Uterus (tissue), 2 donors: ENCODE results near the gene SPDYE4.

Experiments used
- POLR2A ChIP-seq, 2 donors: fragments of 450-650 bp; IDR thresholded peaks; one replicate each; pipeline ENCODE4 v1.6.1; 2016; ENCODE audit warnings: antibody characterized with exemption in 2 of 2, mild to moderate bottlenecking in 1 of 2, moderate library complexity in 1 of 2
- TF ChIP-seq, protein P1 (sequence below), 4 experiments: fragments of 200-600 bp in 2 of 4; fragments of 450-650 bp in 2 of 4; sonication (generic) in 2 of 4; IDR thresholded peaks; one replicate each; pipeline ENCODE4 v1.5.1; 2016 to 2019; ENCODE audit warnings: antibody characterized with exemption in 4 of 4, mild to moderate bottlenecking in 2 of 4, moderate library complexity in 1 of 4

DNA sequence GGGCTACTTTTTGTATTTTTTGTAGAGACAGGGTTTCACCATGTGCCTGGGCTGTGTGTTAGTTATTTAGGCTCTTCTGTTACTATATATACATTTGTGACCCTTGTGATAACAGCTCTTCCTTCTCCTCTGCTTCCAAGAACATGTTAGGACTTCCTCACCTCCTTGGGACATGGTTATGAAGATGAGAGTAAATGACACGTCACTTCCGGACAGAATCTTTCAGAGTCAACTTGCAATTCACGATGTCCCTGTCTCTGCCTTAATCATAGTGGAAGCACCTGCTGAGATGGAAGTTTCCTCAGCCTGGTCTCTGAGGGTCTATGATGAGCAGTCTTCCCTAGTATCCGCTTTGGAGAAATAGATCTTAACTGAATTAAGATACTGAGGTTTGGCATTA is 56.6 kb downstream of the SPDYE4 start:
- TF ChIP-seq, protein P1, sequence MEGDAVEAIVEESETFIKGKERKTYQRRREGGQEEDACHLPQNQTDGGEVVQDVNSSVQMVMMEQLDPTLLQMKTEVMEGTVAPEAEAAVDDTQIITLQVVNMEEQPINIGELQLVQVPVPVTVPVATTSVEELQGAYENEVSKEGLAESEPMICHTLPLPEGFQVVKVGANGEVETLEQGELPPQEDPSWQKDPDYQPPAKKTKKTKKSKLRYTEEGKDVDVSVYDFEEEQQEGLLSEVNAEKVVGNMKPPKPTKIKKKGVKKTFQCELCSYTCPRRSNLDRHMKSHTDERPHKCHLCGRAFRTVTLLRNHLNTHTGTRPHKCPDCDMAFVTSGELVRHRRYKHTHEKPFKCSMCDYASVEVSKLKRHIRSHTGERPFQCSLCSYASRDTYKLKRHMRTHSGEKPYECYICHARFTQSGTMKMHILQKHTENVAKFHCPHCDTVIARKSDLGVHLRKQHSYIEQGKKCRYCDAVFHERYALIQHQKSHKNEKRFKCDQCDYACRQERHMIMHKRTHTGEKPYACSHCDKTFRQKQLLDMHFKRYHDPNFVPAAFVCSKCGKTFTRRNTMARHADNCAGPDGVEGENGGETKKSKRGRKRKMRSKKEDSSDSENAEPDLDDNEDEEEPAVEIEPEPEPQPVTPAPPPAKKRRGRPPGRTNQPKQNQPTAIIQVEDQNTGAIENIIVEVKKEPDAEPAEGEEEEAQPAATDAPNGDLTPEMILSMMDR (IDR thresholded peaks at IDR 0.05): no peak
- no peak for TF ChIP-seq POLR2A (IDR thresholded peaks at IDR 0.05)
